Fibroblast of lung (primary cell): Measurements from ENCODE around the gene STXBP6. TPM values are rescaled to one million over a fixed set of nuclear protein-coding genes. Genes with fewer than 3 reads are reported as not detected.

Experiments used
- DNase-seq, 2 donors: peaks; one replicate each; pipeline versions ENCODE4 v3.0.0 to v3.0.0-alpha.2; 2010; ENCODE audit warnings: low read depth in 2 of 2
- H2AFZ ChIP-seq: 2 replicates; pipeline ENCODE4 v1.5.1; 2012; ENCODE audit warnings: low read length, control low read depth, inconsistent platforms
- H3K27ac ChIP-seq: 2 replicates; pipeline ENCODE4 v1.5.1; 2011; ENCODE audit warnings: low read length, control low read depth; ENCODE audit not compliant: insufficient read depth
- H3K27me3 ChIP-seq: 2 replicates; pipeline ENCODE4 v1.5.1; 2011; ENCODE audit warnings: mild to moderate bottlenecking, low read length; ENCODE audit not compliant: control insufficient read depth, insufficient read depth
- H3K36me3 ChIP-seq: 2 replicates; pipeline ENCODE4 v1.5.1; 2011; ENCODE audit warnings: low read length; ENCODE audit not compliant: control insufficient read depth, insufficient read depth
- H3K4me1 ChIP-seq: 2 replicates; pipeline ENCODE4 v1.5.1; 2011; ENCODE audit warnings: low read length; ENCODE audit not compliant: control insufficient read depth, insufficient read depth; ENCODE audit errors: extremely low read depth
- H3K4me2 ChIP-seq: 2 replicates; pipeline ENCODE4 v1.5.1; 2011; ENCODE audit warnings: low read length, control low read depth; ENCODE audit not compliant: insufficient read depth; ENCODE audit errors: extremely low read depth
- H3K4me3 ChIP-seq, 4 experiments: fragments of 200-600 bp in 1 of 4; sonication (generic) in 1 of 4; replicated peaks in 1 of 4; 2 replicates each; pipeline ENCODE4 v1.5.1; 2011 to 2016; ENCODE audit warnings: low read length in 4 of 4, low read depth in 3 of 4, mild to moderate bottlenecking in 3 of 4, control low read depth in 2 of 4, inconsistent platforms in 1 of 4, mixed read lengths in 1 of 4; ENCODE audit not compliant: insufficient read depth in 1 of 4; ENCODE audit errors: control extremely low read depth in 1 of 4
- H3K79me2 ChIP-seq: 2 replicates; pipeline ENCODE4 v1.5.1; 2012; ENCODE audit warnings: mild to moderate bottlenecking, low read length, inconsistent platforms; ENCODE audit not compliant: control insufficient read depth, insufficient read depth
- H3K9ac ChIP-seq: 2 replicates; pipeline ENCODE4 v1.5.1; 2011; ENCODE audit warnings: mild to moderate bottlenecking, low read length, control low read depth; ENCODE audit not compliant: insufficient read depth
- H3K9me3 ChIP-seq: 2 replicates; pipeline ENCODE4 v1.5.1; 2012; ENCODE audit warnings: low read depth, low read length; ENCODE audit not compliant: control insufficient read depth, insufficient read depth
- H4K20me1 ChIP-seq: 2 replicates; pipeline ENCODE4 v1.5.1; 2011; ENCODE audit warnings: low read length; ENCODE audit not compliant: control insufficient read depth, insufficient read depth; ENCODE audit errors: extremely low read depth
- CTCF ChIP-seq, 2 donors: IDR thresholded peaks in 1 of 2; conservative IDR thresholded peaks in 1 of 2; 1 replicate in 1 of 2; 2 replicates in 1 of 2; pipeline ENCODE4 v1.5.1; 2011 to 2012; ENCODE audit warnings: low read length in 2 of 2, control low read depth in 1 of 2, inconsistent platforms in 1 of 2, low read depth in 1 of 2, mild to moderate bottlenecking in 1 of 2
- EZH2 ChIP-seq: IDR thresholded peaks from 2 replicates; pipeline ENCODE4 v1.5.1; 2012; ENCODE audit warnings: low read length, control low read depth, mild to moderate bottlenecking; ENCODE audit errors: missing control alignments
- polyA plus RNA-seq, 2 donors: library from polyadenylated mRNA; depleted of rRNA in 1 of 2; stranded (reverse) in 1 of 2; unstranded in 1 of 2; fragments of >200 nt; gene quantifications; 2 replicates each; pipeline ENCODE4 v1.2.1, GENCODE V29; 2011 to 2012; ENCODE audit warnings: missing spikeins in 1 of 2
- total RNA-seq: library from RNA; depleted of rRNA; stranded (reverse); fragments of >200 nt; gene quantifications from 2 replicates; pipeline ENCODE4 v1.2.1, GENCODE V29; 2014

The STXBP6 gene
- total and polyA plus RNA-seq, 2 donors (not counting 1 experiment from before 2014, with no cell fraction given) = 4.5 to 17.8 TPM

- no peak for TF ChIP-seq EZH2
- no peak for TF ChIP-seq CTCF (conservative IDR thresholded peaks at IDR 0.05 in 1 of 2, IDR thresholded peaks at IDR 0.05 in 1 of 2; ENCODE audit: low read depth in 1 of 2, low read length in 2 of 2)
- H3K79me2 ChIP-seq = no peaks in the 10 kb centered on the region
Observed at GRCh38 chr14:24941719-24942118, 108.2 kb downstream of the STXBP6 start.

DNA sequence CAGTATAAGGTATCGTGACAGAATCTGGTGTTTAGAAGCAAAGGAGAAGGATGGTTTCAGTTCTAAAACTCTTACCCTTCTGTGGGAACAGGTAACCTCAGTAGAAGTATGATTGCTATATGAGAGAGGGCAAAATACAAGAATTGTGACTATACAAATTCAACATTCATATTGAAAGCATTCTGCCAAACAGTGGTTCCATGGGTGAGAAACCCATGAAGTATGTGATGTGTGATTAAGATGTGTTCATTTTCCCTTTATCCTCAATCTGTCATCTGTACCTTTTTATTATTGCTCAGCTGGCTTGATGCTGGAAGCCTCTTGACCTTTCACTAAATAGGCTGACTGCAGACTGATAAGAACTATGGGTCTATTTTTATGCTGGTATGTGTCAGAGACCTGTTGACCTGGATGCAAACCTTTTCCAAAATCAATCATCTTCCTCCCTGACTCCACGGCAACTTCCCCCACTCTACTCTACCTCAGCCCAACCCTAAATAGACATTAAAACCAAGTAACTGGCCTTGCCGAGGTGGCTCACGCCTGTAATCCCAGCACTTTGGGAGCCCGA lies 109.6 kb downstream of the STXBP6 start:
- Histone ChIP-seq H3K9me3 (no peaks in the 10 kb centered on the region), H3K79me2 (no peaks in the 10 kb centered on the region), H3K4me2 (no peak overlapping the region), H3K4me1 (no peaks in the 10 kb centered on the region), H3K36me3 (no peaks in the 10 kb centered on the region), H3K4me3 (no peak overlapping the region), H4K20me1 (no peaks in the 10 kb centered on the region), H3K27ac (no peak overlapping the region), H3K27me3 (no peaks in the 10 kb centered on the region), H3K9ac (no peak overlapping the region), H2AFZ (no peak overlapping the region)
- DNase-seq = no peak
- no peak for TF ChIP-seq CTCF (conservative IDR thresholded peaks at IDR 0.05 in 1 of 2, IDR thresholded peaks at IDR 0.05 in 1 of 2; ENCODE audit: low read depth in 1 of 2, low read length in 2 of 2)
- TF ChIP-seq EZH2 = no peak

More at GRCh38 chr14:24941719-24942118, 108.2 kb downstream of the STXBP6 start:
- no peaks in the 10 kb centered on the region for H3K4me1 ChIP-seq
- H3K9ac ChIP-seq = no peak overlapping the region
- H2AFZ ChIP-seq = no peak overlapping the region
- no peak overlapping the region for H3K27ac ChIP-seq
- H3K4me2 ChIP-seq = no peak overlapping the region
- no peak for DNase-seq
- no peak overlapping the region for H3K4me3 ChIP-seq
- H3K36me3 ChIP-seq = no peaks in the 10 kb centered on the region
- H4K20me1 ChIP-seq = no peaks in the 10 kb centered on the region
- H3K27me3 ChIP-seq = no peaks in the 10 kb centered on the region
- H3K9me3 ChIP-seq = no peaks in the 10 kb centered on the region

GRCh38 chr14:24938593-24938992 lies 111.4 kb downstream of the STXBP6 start:
- H3K27me3 ChIP-seq = no peaks in the 10 kb centered on the region
- no peaks in the 10 kb centered on the region for H3K9me3 ChIP-seq
- H3K36me3 ChIP-seq = no peaks in the 10 kb centered on the region
- no peak overlapping the region for H3K4me3 ChIP-seq
- TF ChIP-seq CTCF (conservative IDR thresholded peaks at IDR 0.05 in 1 of 2, IDR thresholded peaks at IDR 0.05 in 1 of 2; ENCODE audit: low read depth in 1 of 2, low read length in 2 of 2) = no peak
- no peak for TF ChIP-seq EZH2
- H3K4me1 ChIP-seq = no peaks in the 10 kb centered on the region
- no peak overlapping the region for H3K4me2 ChIP-seq
- no peak overlapping the region for H3K27ac ChIP-seq
- H3K79me2 ChIP-seq = no peaks in the 10 kb centered on the region
- no peak overlapping the region for H3K9ac ChIP-seq
- no peaks in the 10 kb centered on the region for H4K20me1 ChIP-seq
- peak in 1 of 2 donors; percentile 67 for DNase-seq
- no peak overlapping the region for H2AFZ ChIP-seq
